ENCODE measurements around the gene NEDD4L.

Gene NEDD4L

GRCh38 chr18:58251416-58251815 lies 207.4 kb downstream of the NEDD4L start:
- no peak for TF ChIP-seq CTCF (IDR thresholded peaks at IDR 0.05; ENCODE audit: low read depth, low read length)
- H3K27ac ChIP-seq, result no peak overlapping the region
- H3K9me3 ChIP-seq (ENCODE audit: severe bottlenecking), result no peaks in the 10 kb centered on the region
- H3K4me3 ChIP-seq (ENCODE audit: low read depth, low read length), result no peak overlapping the region
- DNase-seq, result no peak
- H3K36me3 ChIP-seq, result peaks cover 4% of the 10 kb centered on the region
- no peaks in the 10 kb centered on the region for H3K27me3 ChIP-seq (ENCODE audit: insufficient read depth, low read depth, severe bottlenecking)

- Histone ChIP-seq H3K9me3 (ENCODE audit: severe bottlenecking) (no peaks in the 10 kb centered on the region), H3K27me3 (ENCODE audit: insufficient read depth, low read depth, severe bottlenecking) (no peaks in the 10 kb centered on the region), H3K27ac (no peak overlapping the region), H3K36me3 (peaks cover 4% of the 10 kb centered on the region), H3K4me3 (ENCODE audit: low read depth, low read length) (no peak overlapping the region)
- no peak for TF ChIP-seq CTCF (IDR thresholded peaks at IDR 0.05; ENCODE audit: low read depth, low read length)
- DNase-seq, result no peak
Observed at GRCh38 chr18:58252166-58252565, 208.1 kb downstream of the NEDD4L start.

GRCh38 chr18:58253318-58253717 lies 209.3 kb downstream of the NEDD4L start:
- TF ChIP-seq CTCF (IDR thresholded peaks at IDR 0.05; ENCODE audit: low read depth, low read length), result no peak
- Histone ChIP-seq H3K27me3 (ENCODE audit: insufficient read depth, low read depth, severe bottlenecking) (no peaks in the 10 kb centered on the region), H3K9me3 (ENCODE audit: severe bottlenecking) (no peaks in the 10 kb centered on the region), H3K4me3 (ENCODE audit: low read depth, low read length) (no peak overlapping the region), H3K27ac (no peak overlapping the region), H3K36me3 (peaks cover 4% of the 10 kb centered on the region)
- no peak for DNase-seq

- TF ChIP-seq CTCF (IDR thresholded peaks at IDR 0.05; ENCODE audit: low read depth, low read length), result no peak
- no peak for DNase-seq
- Histone ChIP-seq H3K9me3 (ENCODE audit: severe bottlenecking) (no peaks in the 10 kb centered on the region), H3K27ac (no peak overlapping the region), H3K27me3 (ENCODE audit: insufficient read depth, low read depth, severe bottlenecking) (no peaks in the 10 kb centered on the region), H3K36me3 (peaks cover 4% of the 10 kb centered on the region), H3K4me3 (ENCODE audit: low read depth, low read length) (no peak overlapping the region)
Observed at GRCh38 chr18:58253871-58254270, 209.8 kb downstream of the NEDD4L start.

GRCh38 chr18:58254873-58255511 lies 211.0 kb downstream of the NEDD4L start:
- DNase-seq, result no peak
- no peak overlapping the region for H3K27ac ChIP-seq
- peaks cover 4% of the 10 kb centered on the region for H3K36me3 ChIP-seq
- H3K9me3 ChIP-seq (ENCODE audit: severe bottlenecking), result no peaks in the 10 kb centered on the region
- no peak overlapping the region for H3K4me3 ChIP-seq (ENCODE audit: low read depth, low read length)
- TF ChIP-seq CTCF (IDR thresholded peaks at IDR 0.05; ENCODE audit: low read depth, low read length), result no peak
- no peaks in the 10 kb centered on the region for H3K27me3 ChIP-seq (ENCODE audit: insufficient read depth, low read depth, severe bottlenecking)

GRCh38 chr18:58255701-58256311 lies 211.8 kb downstream of the NEDD4L start:
- DNase-seq, result no peak
- H3K4me3 ChIP-seq (ENCODE audit: low read depth, low read length), result no peak overlapping the region
- H3K27ac ChIP-seq, result no peak overlapping the region
- H3K9me3 ChIP-seq (ENCODE audit: severe bottlenecking), result no peaks in the 10 kb centered on the region
- no peak for TF ChIP-seq CTCF (IDR thresholded peaks at IDR 0.05; ENCODE audit: low read depth, low read length)
- H3K36me3 ChIP-seq, result peaks cover 4% of the 10 kb centered on the region
- H3K27me3 ChIP-seq (ENCODE audit: insufficient read depth, low read depth, severe bottlenecking), result no peaks in the 10 kb centered on the region

Data from WERI-Rb-1 (cell line).